ENCODE results near the gene SLC9A2. TPM values are rescaled to one million over a fixed set of nuclear protein-coding genes. Genes with fewer than 3 reads are reported as not detected.

SLC9A2 gene
- total and polyA plus RNA-seq, 11 donors = 0.03 to 0.46 (median 0.13) TPM; not detected in 2

- DNase-seq = no peak
- intact Hi-C loops (cut with DNase I) = no loop called here
- no peaks in the 10 kb centered on the region for H3K9me3 ChIP-seq
- H3K4me1 ChIP-seq = no peaks in the 10 kb centered on the region
- H3K27ac ChIP-seq = no peak overlapping the region
- no peak for ATAC-seq
- no peaks in the 10 kb centered on the region for H3K27me3 ChIP-seq
- TF ChIP-seq CTCF (IDR thresholded peaks at IDR 0.05) (no peak), POLR2A (IDR thresholded peaks at IDR 0.05) (no peak)
- H3K4me3 ChIP-seq = no peak overlapping the region
- 89 to 94% (median 90%) methylated on average over 6 of the region's 6 CpGs for WGBS, 4 donors
- H3K36me3 ChIP-seq = no peaks in the 10 kb centered on the region
Measured at GRCh38 chr2:102660574-102660973, 41.2 kb downstream of the SLC9A2 start.

GRCh38 chr2:102661846-102662245, 42.5 kb downstream of the SLC9A2 start:
- TF ChIP-seq CTCF (IDR thresholded peaks at IDR 0.05) (no peak), POLR2A (IDR thresholded peaks at IDR 0.05) (no peak)
- WGBS, 4 donors = 83 to 89% (median 85%) methylated on average over 5 of the region's 5 CpGs
- no peak for DNase-seq
- Histone ChIP-seq H3K27me3 (no peaks in the 10 kb centered on the region), H3K4me3 (no peak overlapping the region), H3K9me3 (no peaks in the 10 kb centered on the region), H3K27ac (no peak overlapping the region), H3K36me3 (no peaks in the 10 kb centered on the region), H3K4me1 (no peaks in the 10 kb centered on the region)
- intact Hi-C loops (cut with DNase I) = no loop called here
- ATAC-seq = no peak

DNA sequence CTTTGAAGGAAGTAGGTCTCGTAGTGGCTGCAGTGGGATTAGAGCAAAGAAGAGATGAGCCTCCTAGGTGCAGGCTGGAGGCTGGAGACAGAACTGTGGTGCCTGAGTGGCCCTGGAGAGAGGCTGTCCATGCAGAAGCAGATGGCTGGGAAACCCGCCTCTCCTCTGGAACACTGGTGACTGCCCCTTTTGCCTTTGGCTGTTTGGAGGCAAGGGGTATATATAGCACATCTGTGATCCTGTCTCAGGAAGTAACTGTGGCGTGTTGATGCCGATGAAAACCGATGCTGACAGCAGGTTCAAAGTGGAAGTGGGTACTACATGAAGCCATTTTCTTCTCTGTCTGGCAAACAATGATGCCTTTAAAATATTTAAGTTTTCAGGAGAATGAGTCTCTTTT, 43.5 kb downstream of the SLC9A2 start:
- WGBS, 4 donors = 43 to 62% (median 51%) methylated on average over 5 of the region's 5 CpGs
- Histone ChIP-seq H3K36me3 (no peaks in the 10 kb centered on the region), H3K4me1 (no peaks in the 10 kb centered on the region), H3K27ac (no peak overlapping the region), H3K9me3 (no peaks in the 10 kb centered on the region), H3K27me3 (no peaks in the 10 kb centered on the region), H3K4me3 (no peak overlapping the region)
- intact Hi-C loops (cut with DNase I) = no loop called here
- ATAC-seq (no peak), DNase-seq (no peak)
- TF ChIP-seq CTCF (IDR thresholded peaks at IDR 0.05) = no peak
- no peak for TF ChIP-seq POLR2A (IDR thresholded peaks at IDR 0.05)

DNA sequence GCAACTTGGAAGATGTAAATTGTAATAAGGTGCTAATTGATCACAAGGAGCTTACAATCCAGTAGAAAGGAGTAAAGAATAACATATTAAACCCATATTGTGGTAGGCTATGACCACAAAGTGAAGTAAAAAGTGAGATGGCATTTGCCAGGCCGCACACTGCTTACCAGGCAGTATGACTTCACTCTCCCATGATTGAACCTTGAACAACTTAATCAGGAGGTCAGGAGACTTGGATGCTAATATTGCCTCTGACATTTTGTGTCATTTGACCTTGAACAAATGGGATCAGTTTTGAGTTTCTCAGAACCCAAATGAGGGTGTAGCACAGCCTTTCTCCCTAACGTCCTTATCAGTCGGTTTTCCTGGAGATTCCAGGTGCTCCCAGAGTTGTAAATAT, 44.0 kb downstream of the SLC9A2 start:
- TF ChIP-seq CTCF (IDR thresholded peaks at IDR 0.05) (no peak), POLR2A (IDR thresholded peaks at IDR 0.05) (no peak)
- no peaks in the 10 kb centered on the region for H3K4me1 ChIP-seq
- no peaks in the 10 kb centered on the region for H3K9me3 ChIP-seq
- H3K27me3 ChIP-seq = no peaks in the 10 kb centered on the region
- no peak overlapping the region for H3K4me3 ChIP-seq
- intact Hi-C loops (cut with DNase I) = no loop called here
- 49 to 81% (median 64%) methylated on average over 3 of the region's 3 CpGs for WGBS, 4 donors
- ATAC-seq (no peak), DNase-seq (no peak)
- H3K27ac ChIP-seq = no peak overlapping the region
- no peaks in the 10 kb centered on the region for H3K36me3 ChIP-seq
